WERI-Rb-1 (cell line): Measurements from ENCODE around the gene CELF2.

Experiments used
- DNase-seq: peaks from one replicate; pipeline ENCODE4 v3.0.0-alpha.2; 2020
- H3K27ac ChIP-seq: fragments of 250-450 bp; sonication (Bioruptor Pico); 2 replicates; pipeline ENCODE4 v1.5.1; 2020; ENCODE audit warnings: mild to moderate bottlenecking, moderate library complexity
- H3K27me3 ChIP-seq: fragments of 250-450 bp; sonication (Bioruptor Pico); 2 replicates; pipeline ENCODE4 v1.5.1; 2021; ENCODE audit warnings: mild to moderate bottlenecking, low read depth, moderate library complexity; ENCODE audit not compliant: insufficient read depth, severe bottlenecking
- H3K36me3 ChIP-seq: fragments of 250-450 bp; sonication (Bioruptor Pico); 2 replicates; pipeline ENCODE4 v1.5.1; 2020; ENCODE audit warnings: mild to moderate bottlenecking, moderate library complexity
- H3K4me3 ChIP-seq: 2 replicates; pipeline ENCODE4 v1.5.1; 2011; ENCODE audit warnings: low read depth, mild to moderate bottlenecking, control low read depth, low read length
- H3K9me3 ChIP-seq: fragments of 250-450 bp; sonication (Bioruptor Pico); 2 replicates; pipeline ENCODE4 v1.5.1; 2021; ENCODE audit warnings: mild to moderate bottlenecking, moderate library complexity; ENCODE audit not compliant: severe bottlenecking
- CTCF ChIP-seq: IDR thresholded peaks from 2 replicates; pipeline ENCODE4 v1.5.1; 2011; ENCODE audit warnings: low read depth, mild to moderate bottlenecking, control low read depth, inconsistent platforms, low read length

CELF2 gene

GRCh38 chr10:11142777-11143176, 125.1 kb downstream of the CELF2 start:
- no peak for DNase-seq
- Histone ChIP-seq H3K27me3 (no peaks in the 10 kb centered on the region), H3K9me3 (no peaks in the 10 kb centered on the region), H3K36me3 (no peaks in the 10 kb centered on the region), H3K4me3 (no peak overlapping the region), H3K27ac (no peak overlapping the region)
- no peak for TF ChIP-seq CTCF

GRCh38 chr10:11143242-11143641, 125.6 kb downstream of the CELF2 start:
- Histone ChIP-seq H3K36me3 (no peaks in the 10 kb centered on the region), H3K27me3 (no peaks in the 10 kb centered on the region), H3K27ac (no peak overlapping the region), H3K9me3 (no peaks in the 10 kb centered on the region), H3K4me3 (no peak overlapping the region)
- no peak for TF ChIP-seq CTCF
- no peak for DNase-seq

DNA sequence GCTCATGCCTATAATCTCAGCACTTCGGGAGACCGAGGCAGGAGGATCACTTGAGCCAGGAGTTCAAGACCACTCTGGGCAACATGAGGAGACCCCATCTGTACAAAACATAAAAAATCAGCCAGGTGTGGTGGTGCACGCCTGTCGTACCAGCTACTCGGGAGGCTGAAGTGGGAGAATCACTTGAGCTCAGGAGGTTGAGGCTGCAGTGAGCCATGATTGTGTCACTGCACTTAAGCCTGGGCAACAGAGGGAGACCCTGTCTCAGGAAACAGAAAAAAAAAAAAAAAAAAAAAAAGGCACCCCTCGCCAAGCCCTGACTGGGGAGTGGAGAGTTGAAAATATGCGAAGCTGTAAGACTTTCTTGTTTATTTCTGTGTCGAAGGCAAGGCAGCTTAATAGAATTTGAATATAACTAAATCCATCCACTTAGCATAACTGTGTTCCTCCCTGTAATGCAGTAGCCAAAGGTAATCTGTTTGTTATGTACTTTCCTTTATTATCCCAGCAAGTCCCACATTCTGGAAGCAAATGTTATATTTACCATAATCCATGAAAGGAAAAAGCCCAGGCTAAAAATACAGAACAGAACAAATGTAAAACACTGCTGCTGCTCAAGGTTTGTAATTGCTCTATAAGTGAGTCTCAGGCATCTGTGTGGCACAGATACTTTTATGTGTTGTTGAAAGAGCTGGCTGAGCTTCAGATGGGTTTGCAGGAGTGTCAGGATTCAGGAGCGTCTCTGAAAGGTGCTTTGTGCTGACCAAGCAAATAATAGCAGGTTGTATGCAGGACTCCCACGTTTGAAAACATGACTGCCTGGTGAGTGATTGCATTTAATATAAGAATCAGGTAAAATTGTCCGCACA, 127.2 kb downstream of the CELF2 start:
- Histone ChIP-seq H3K27me3 (no peaks in the 10 kb centered on the region), H3K36me3 (no peaks in the 10 kb centered on the region), H3K4me3 (no peak overlapping the region), H3K27ac (no peak overlapping the region), H3K9me3 (no peaks in the 10 kb centered on the region)
- no peak for TF ChIP-seq CTCF
- DNase-seq = no peak

GRCh38 chr10:11145495-11145855, 127.8 kb downstream of the CELF2 start:
- Histone ChIP-seq H3K36me3 (no peaks in the 10 kb centered on the region), H3K27me3 (no peaks in the 10 kb centered on the region), H3K4me3 (no peak overlapping the region), H3K9me3 (no peaks in the 10 kb centered on the region), H3K27ac (no peak overlapping the region)
- TF ChIP-seq CTCF = no peak
- no peak for DNase-seq

DNA sequence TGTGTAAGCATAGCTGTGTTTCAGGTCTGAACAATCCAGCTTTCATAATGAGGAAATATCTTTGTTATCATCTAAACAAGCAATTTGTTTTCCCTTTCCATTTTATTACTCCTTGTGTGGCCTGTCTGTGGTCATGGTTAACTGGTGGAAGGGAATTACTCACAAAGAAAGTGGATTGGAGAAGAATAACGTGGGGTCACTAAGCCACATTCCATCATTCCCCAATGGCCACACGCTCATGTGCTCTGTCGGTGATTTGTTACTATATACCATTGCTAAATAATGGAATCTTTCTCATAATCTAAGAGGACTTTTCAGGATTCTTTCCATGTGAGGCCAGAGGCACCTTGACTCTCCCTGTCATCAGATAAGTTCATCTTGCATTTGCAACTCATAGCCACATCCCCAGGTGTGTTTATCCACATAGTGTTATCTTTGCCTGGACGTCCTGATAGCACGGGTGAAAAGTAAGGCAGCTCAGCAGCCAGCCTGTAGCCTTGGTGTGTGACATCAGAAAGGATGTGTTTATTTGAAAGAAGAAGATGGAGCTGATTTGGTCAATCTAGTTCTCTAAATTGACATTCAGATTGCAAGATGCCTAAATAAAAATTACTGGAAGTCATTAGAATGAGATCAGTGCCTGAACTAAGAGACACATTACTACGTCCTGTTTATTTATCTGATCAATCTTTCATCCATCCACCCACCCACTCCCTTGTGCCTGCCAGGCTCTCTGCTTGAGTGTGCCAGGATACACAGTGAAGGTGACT, 128.9 kb downstream of the CELF2 start:
- H3K27ac ChIP-seq = no peak overlapping the region
- H3K27me3 ChIP-seq = no peaks in the 10 kb centered on the region
- DNase-seq = no peak
- no peaks in the 10 kb centered on the region for H3K9me3 ChIP-seq
- no peaks in the 10 kb centered on the region for H3K36me3 ChIP-seq
- no peak for TF ChIP-seq CTCF
- H3K4me3 ChIP-seq = no peak overlapping the region
